WTC11 (cell line): ENCODE results near the gene NAV2. TPM values are rescaled to one million over a fixed set of nuclear protein-coding genes. Genes with fewer than 3 reads are reported as not detected.

Experiments used
- ATAC-seq: fragments of 200-7000 bp; cut with Tn5 transposase; 2 replicates; pipeline ENCODE4 v1.10.0; 2021; ENCODE audit warnings: mild to moderate bottlenecking, moderate library complexity
- CTCF ChIA-PET: fragments of 300-600 bp; sonication (Branson Sonifier 250); formaldehyde crosslinking; loops from one replicate; lab custom pipeline; 2021; ENCODE audit warnings: antibody characterized with exemption; lab: Charles Lee
- POLR2A ChIA-PET: fragments of 350-600 bp; sonication (Branson Sonifier 250); formaldehyde crosslinking; loops from one replicate; lab custom pipeline; 2021; ENCODE audit warnings: antibody characterized with exemption; lab: Charles Lee
- DNase-seq: peaks from one replicate; pipeline ENCODE4 v3.0.0; 2021; ENCODE audit warnings: low spot score
- H3K27ac Mint-ChIP-seq: 2 replicates; pipeline ENCODE4 v1.8.0; 2021; ENCODE audit warnings: mixed read lengths
- H3K27me3 Mint-ChIP-seq: 2 replicates; pipeline ENCODE4 v1.8.0; 2021; ENCODE audit warnings: low read depth, mild to moderate bottlenecking, moderate library complexity, mixed read lengths
- H3K36me3 Mint-ChIP-seq: 2 replicates; pipeline ENCODE4 v1.8.0; 2021; ENCODE audit warnings: mixed read lengths
- H3K4me1 Mint-ChIP-seq: 2 replicates; pipeline ENCODE4 v1.8.0; 2022; ENCODE audit warnings: mixed read lengths
- H3K4me3 Mint-ChIP-seq: 2 replicates; pipeline ENCODE4 v1.8.0; 2021; ENCODE audit warnings: mild to moderate bottlenecking, moderate library complexity, mixed read lengths
- H3K9me3 Mint-ChIP-seq: 2 replicates; pipeline ENCODE4 v1.8.0; 2021; ENCODE audit warnings: mixed read lengths
- AR ChIP-seq: fragments of 250-450 bp; sonication (Bioruptor Pico); IDR thresholded peaks from 2 replicates; pipeline ENCODE4 v1.9.0; 2021; ENCODE audit warnings: mild to moderate bottlenecking
- ARID4B ChIP-seq: sonication (generic); formaldehyde crosslinking; IDR thresholded peaks from 2 replicates; pipeline ENCODE4 v1.8.0; 2023; ENCODE audit warnings: missing genetic modification reagents, mild to moderate bottlenecking, borderline replicate concordance
- FOXP4 ChIP-seq: sonication (generic); formaldehyde crosslinking; IDR thresholded peaks from 2 replicates; pipeline ENCODE4 v1.8.0; 2022; ENCODE audit warnings: mild to moderate bottlenecking, missing genetic modification reagents
- GABPB1 ChIP-seq: sonication (generic); formaldehyde crosslinking; IDR thresholded peaks from 2 replicates; pipeline ENCODE4 v1.8.1; 2023; ENCODE audit warnings: mild to moderate bottlenecking, missing genetic modification reagents
- HMGA2 ChIP-seq: fragments of 250-450 bp; sonication (Bioruptor Pico); IDR thresholded peaks from 2 replicates; pipeline ENCODE4 v1.4.0; 2021; ENCODE audit warnings: mild to moderate bottlenecking, moderate library complexity
- NR1H2 ChIP-seq: sonication (generic); formaldehyde crosslinking; IDR thresholded peaks from 2 replicates; pipeline ENCODE4 v1.9.0; 2021; ENCODE audit warnings: mild to moderate bottlenecking, moderate library complexity, missing genetic modification reagents
- NR3C1 ChIP-seq: sonication (generic); formaldehyde crosslinking; conservative IDR thresholded peaks from 2 replicates; pipeline ENCODE4 v1.8.1; 2023; ENCODE audit warnings: low read depth, mild to moderate bottlenecking, missing genetic modification reagents
- PRRX2 ChIP-seq: fragments of 250-450 bp; sonication (Bioruptor Pico); IDR thresholded peaks from 2 replicates; pipeline ENCODE4 v1.8.0; 2021; ENCODE audit warnings: mild to moderate bottlenecking
- RORB ChIP-seq: fragments of 250-450 bp; sonication (Bioruptor Pico); IDR thresholded peaks from 2 replicates; pipeline ENCODE4 v1.9.0; 2021; ENCODE audit warnings: mild to moderate bottlenecking
- SMAD4 ChIP-seq: sonication (generic); formaldehyde crosslinking; IDR thresholded peaks from 2 replicates; pipeline ENCODE4 v1.8.0; 2022; ENCODE audit warnings: mild to moderate bottlenecking, missing genetic modification reagents
- TCF7 ChIP-seq: sonication (generic); formaldehyde crosslinking; IDR thresholded peaks from 2 replicates; pipeline ENCODE4 v1.8.0; 2022; ENCODE audit warnings: mild to moderate bottlenecking, low read depth, missing genetic modification reagents, moderate library complexity
- USF1 ChIP-seq: sonication (generic); formaldehyde crosslinking; IDR thresholded peaks from 2 replicates; pipeline ENCODE4 v1.8.0; 2022; ENCODE audit warnings: mild to moderate bottlenecking, missing genetic modification reagents
- ZMAT4 ChIP-seq: fragments of 250-450 bp; sonication (Bioruptor Pico); IDR thresholded peaks from 2 replicates; pipeline ENCODE4 v1.9.0; 2021; ENCODE audit warnings: mild to moderate bottlenecking
- ZNF263 ChIP-seq: sonication (generic); formaldehyde crosslinking; IDR thresholded peaks from 2 replicates; pipeline ENCODE4 v1.8.1; 2022; ENCODE audit warnings: low read depth, mild to moderate bottlenecking, moderate library complexity, missing genetic modification reagents
- ZNF396 ChIP-seq: fragments of 250-450 bp; sonication (Bioruptor Pico); IDR thresholded peaks from 2 replicates; pipeline ENCODE4 v1.8.0; 2021; ENCODE audit warnings: mild to moderate bottlenecking, moderate library complexity, borderline replicate concordance
- ZNF423 ChIP-seq: fragments of 250-450 bp; sonication (Bioruptor Pico); IDR thresholded peaks from 2 replicates; pipeline ENCODE4 v2.1.2; 2022; ENCODE audit warnings: mild to moderate bottlenecking, moderate library complexity
- total RNA-seq: library from RNA; stranded (reverse); gene quantifications from 3 replicates; pipeline ENCODE4 v1.2.3, GENCODE V29; 2021
- TF ChIP-seq, protein P1 (sequence below): sonication (generic); formaldehyde crosslinking; IDR thresholded peaks from 2 replicates; pipeline ENCODE4 v1.8.0; 2023; ENCODE audit warnings: mild to moderate bottlenecking, missing genetic modification reagents
- TF ChIP-seq, protein P2 (sequence below): fragments of 250-450 bp; sonication (Bioruptor Pico); IDR thresholded peaks from 2 replicates; pipeline ENCODE4 v1.8.0; 2021; ENCODE audit warnings: mild to moderate bottlenecking
- TF ChIP-seq, protein P3 (sequence below): sonication (generic); formaldehyde crosslinking; conservative IDR thresholded peaks from 2 replicates; pipeline ENCODE4 v1.8.1; 2022; ENCODE audit warnings: mild to moderate bottlenecking, missing genetic modification reagents

Gene NAV2
- total RNA-seq, 1 experiment from 2014 or later: 42.8 TPM

GRCh38 chr11:19958204-19958603 is 245.6 kb downstream of the NAV2 start (continued):
- TF ChIP-seq, protein P1, sequence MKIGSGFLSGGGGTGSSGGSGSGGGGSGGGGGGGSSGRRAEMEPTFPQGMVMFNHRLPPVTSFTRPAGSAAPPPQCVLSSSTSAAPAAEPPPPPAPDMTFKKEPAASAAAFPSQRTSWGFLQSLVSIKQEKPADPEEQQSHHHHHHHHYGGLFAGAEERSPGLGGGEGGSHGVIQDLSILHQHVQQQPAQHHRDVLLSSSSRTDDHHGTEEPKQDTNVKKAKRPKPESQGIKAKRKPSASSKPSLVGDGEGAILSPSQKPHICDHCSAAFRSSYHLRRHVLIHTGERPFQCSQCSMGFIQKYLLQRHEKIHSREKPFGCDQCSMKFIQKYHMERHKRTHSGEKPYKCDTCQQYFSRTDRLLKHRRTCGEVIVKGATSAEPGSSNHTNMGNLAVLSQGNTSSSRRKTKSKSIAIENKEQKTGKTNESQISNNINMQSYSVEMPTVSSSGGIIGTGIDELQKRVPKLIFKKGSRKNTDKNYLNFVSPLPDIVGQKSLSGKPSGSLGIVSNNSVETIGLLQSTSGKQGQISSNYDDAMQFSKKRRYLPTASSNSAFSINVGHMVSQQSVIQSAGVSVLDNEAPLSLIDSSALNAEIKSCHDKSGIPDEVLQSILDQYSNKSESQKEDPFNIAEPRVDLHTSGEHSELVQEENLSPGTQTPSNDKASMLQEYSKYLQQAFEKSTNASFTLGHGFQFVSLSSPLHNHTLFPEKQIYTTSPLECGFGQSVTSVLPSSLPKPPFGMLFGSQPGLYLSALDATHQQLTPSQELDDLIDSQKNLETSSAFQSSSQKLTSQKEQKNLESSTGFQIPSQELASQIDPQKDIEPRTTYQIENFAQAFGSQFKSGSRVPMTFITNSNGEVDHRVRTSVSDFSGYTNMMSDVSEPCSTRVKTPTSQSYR: no peak

GRCh38 chr11:19959210-19959609 is 246.6 kb downstream of the NAV2 start:
- H3K4me1 Mint-ChIP-seq: peaks cover 24% of the 10 kb centered on the region
- CTCF ChIA-PET: no interaction called here
- H3K36me3 Mint-ChIP-seq: peaks cover 12% of the 10 kb centered on the region; the same call in 1 of the 2 replicates
- no peaks in the 10 kb centered on the region for H3K9me3 Mint-ChIP-seq
- POLR2A ChIA-PET: no interaction called here
- no peak for ATAC-seq
- H3K27me3 Mint-ChIP-seq: no peaks in the 10 kb centered on the region
- no peak overlapping the region for H3K4me3 Mint-ChIP-seq
- no peak for DNase-seq
- no peak overlapping the region for H3K27ac Mint-ChIP-seq
- TF ChIP-seq RORB (CRISPR knock-in tag): no peak
- TF ChIP-seq NR1H2: no peak
- no peak for TF ChIP-seq ZNF423 (CRISPR knock-in tag)
- TF ChIP-seq GABPB1 (CRISPR knock-in tag): no peak
- no peak for TF ChIP-seq FOXP4 (CRISPR knock-in tag)
- no peak for TF ChIP-seq HMGA2
- TF ChIP-seq, protein P2, sequence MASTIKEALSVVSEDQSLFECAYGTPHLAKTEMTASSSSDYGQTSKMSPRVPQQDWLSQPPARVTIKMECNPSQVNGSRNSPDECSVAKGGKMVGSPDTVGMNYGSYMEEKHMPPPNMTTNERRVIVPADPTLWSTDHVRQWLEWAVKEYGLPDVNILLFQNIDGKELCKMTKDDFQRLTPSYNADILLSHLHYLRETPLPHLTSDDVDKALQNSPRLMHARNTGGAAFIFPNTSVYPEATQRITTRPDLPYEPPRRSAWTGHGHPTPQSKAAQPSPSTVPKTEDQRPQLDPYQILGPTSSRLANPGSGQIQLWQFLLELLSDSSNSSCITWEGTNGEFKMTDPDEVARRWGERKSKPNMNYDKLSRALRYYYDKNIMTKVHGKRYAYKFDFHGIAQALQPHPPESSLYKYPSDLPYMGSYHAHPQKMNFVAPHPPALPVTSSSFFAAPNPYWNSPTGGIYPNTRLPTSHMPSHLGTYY (CRISPR knock-in tag): no peak
- TF ChIP-seq ZNF396 (CRISPR knock-in tag): no peak
- TF ChIP-seq PRRX2 (CRISPR knock-in tag): no peak
- TF ChIP-seq NR3C1: no peak
- no peak for TF ChIP-seq ARID4B (CRISPR knock-in tag)
- TF ChIP-seq, protein P3, sequence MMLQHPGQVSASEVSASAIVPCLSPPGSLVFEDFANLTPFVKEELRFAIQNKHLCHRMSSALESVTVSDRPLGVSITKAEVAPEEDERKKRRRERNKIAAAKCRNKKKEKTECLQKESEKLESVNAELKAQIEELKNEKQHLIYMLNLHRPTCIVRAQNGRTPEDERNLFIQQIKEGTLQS (CRISPR knock-in tag): no peak
- no peak for TF ChIP-seq TCF7 (CRISPR knock-in tag)
- TF ChIP-seq AR: no peak
- no peak for TF ChIP-seq USF1 (CRISPR knock-in tag)
- no peak for TF ChIP-seq ZNF263
- no peak for TF ChIP-seq SMAD4 (CRISPR knock-in tag)
- no peak for TF ChIP-seq ZMAT4
